Activated CD8-positive, alpha-beta memory T cell treated with anti-CD3 and anti-CD28 coated beads, Interleukin-2, amount 10 ng/mL, durations not matched to agents 7 days and 5 days (primary cell): ENCODE measurements around the gene C1D. TPM values are rescaled to one million over a fixed set of nuclear protein-coding genes. Genes with fewer than 3 reads are reported as not detected.

Source experiments
- total RNA-seq, 2 experiments: library from RNA; stranded (reverse); gene quantifications; one replicate each; pipeline ENCODE4 v1.2.3, GENCODE V29; 2021

Gene C1D
- total RNA-seq, 2 experiments from 2014 or later: 22.1 to 24.1 TPM

Other genes starting within 250 kb of the C1D start
- 10 to 100 TPM; 10.5 to 15.1 TPM for gene PNO1, start 94.9 kb upstream of the C1D start, total RNA-seq
- 10 to 100 TPM; 58.6 to 86.4 TPM for gene PPP3R1, start 189.5 kb upstream of the C1D start, total RNA-seq